Measurements from ENCODE around the gene MYO3B.

The MYO3B gene

DNA sequence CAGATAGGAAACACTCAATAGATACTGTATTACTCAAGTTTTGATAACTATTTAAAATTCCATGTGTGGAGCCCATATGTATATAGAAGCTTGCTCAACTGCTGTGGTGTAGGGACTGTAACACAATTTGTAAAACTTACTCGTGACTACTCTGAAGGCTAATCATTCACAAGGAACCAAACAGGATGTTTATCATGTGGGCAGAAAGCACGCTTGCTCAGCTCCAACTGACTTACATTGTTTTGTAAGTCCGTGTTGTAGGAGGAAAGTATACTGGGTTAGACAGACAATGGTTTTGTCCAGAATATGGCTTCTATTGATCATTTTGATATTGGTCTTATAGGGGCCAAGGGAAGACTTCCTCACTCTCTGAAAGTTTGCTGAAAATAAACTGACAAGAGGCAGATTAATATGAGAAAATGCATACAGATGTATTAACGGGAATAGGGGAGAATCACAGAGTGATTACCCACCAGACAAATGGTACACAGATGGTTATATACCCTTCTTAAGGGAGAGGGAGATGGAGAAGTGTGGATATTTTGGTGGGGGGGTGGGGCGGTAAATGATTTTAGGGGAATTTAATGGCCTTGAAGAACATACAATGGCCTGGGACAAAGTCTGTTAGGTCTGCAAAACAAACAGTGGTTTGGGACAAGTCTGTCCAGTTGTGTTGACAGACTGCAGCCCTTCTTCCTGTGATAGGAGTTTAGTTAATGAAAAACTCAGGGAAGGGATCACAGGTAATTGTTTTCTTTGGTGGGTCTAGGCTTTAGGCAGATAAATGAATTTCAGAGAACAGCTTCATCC lies 277.9 kb downstream of the MYO3B start:
- no peak overlapping the region for H3K27ac ChIP-seq (ENCODE audit: low read length)
- H3K27me3 ChIP-seq (ENCODE audit: insufficient read depth, low read length), result no peaks in the 10 kb centered on the region
- H3K9ac ChIP-seq (ENCODE audit: low read depth, low read length), result no peak overlapping the region
- H3K4me1 ChIP-seq (ENCODE audit: insufficient read depth, low read length), result no peaks in the 10 kb centered on the region
- peaks cover 13% of the 10 kb centered on the region for H3K9me3 ChIP-seq (ENCODE audit: insufficient read depth, low read depth, low read length)
- H3K4me3 ChIP-seq (ENCODE audit: low read length), result no peak overlapping the region
- no peaks in the 10 kb centered on the region; the same call in 1 of the 2 replicates for H3K36me3 ChIP-seq (ENCODE audit: insufficient read depth, low read depth, low read length)

- Histone ChIP-seq H3K27me3 (ENCODE audit: insufficient read depth, low read length) (no peaks in the 10 kb centered on the region), H3K9ac (ENCODE audit: low read depth, low read length) (no peak overlapping the region), H3K9me3 (ENCODE audit: insufficient read depth, low read depth, low read length) (peaks cover 3% of the 10 kb centered on the region), H3K27ac (ENCODE audit: low read length) (no peak overlapping the region), H3K4me1 (ENCODE audit: insufficient read depth, low read length) (no peaks in the 10 kb centered on the region), H3K4me3 (ENCODE audit: low read length) (no peak overlapping the region), H3K36me3 (ENCODE audit: insufficient read depth, low read depth, low read length) (no peaks in the 10 kb centered on the region)
Measured at GRCh38 chr2:170456914-170457313, 279.0 kb downstream of the MYO3B start.

DNA sequence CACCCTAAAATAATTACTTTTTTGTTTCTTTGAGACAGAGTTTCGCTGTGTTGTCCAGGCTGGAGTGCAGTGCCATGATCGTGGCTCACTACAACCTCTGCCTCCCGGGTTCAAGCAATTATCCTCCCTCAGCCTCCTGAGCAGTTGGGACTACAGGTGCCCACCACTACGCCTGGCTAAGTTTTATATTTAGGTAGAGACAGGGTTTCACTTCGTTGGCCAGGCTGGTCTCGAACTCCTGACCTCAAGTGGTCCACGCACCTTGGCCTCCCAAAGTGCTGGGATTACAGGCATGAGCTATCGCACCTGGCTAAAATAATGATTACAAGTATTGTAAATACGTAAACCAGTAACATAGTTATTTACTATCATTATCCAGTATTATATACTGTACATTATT lies 279.8 kb downstream of the MYO3B start:
- Histone ChIP-seq H3K36me3 (ENCODE audit: insufficient read depth, low read depth, low read length) (no peaks in the 10 kb centered on the region), H3K27ac (ENCODE audit: low read length) (no peak overlapping the region), H3K4me1 (ENCODE audit: insufficient read depth, low read length) (peaks cover 4% of the 10 kb centered on the region; the same call in 1 of the 2 replicates), H3K9me3 (ENCODE audit: insufficient read depth, low read depth, low read length) (no peaks in the 10 kb centered on the region; the same call in 1 of the 2 replicates), H3K9ac (ENCODE audit: low read depth, low read length) (no peak overlapping the region), H3K27me3 (ENCODE audit: insufficient read depth, low read length) (no peaks in the 10 kb centered on the region), H3K4me3 (ENCODE audit: low read length) (no peak overlapping the region)

DNA sequence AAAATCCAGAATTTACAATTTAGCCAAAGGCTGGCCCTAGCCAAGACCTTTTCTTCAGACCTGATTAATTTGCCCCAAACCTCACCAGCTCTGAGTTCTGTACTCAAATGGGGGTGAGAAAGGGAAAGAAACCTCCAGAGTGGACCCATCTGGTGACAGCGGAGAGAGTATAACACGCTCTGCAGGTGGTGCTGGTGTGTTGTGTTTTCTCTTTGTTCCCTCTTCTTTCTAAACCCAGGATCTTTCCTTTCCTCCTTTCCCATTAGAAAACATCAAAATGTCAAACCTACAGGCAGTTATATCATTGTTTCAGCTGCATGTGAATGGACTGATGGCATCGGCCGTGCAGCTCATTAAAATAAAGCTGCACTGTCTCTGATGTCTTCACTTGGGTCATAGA lies 283.9 kb downstream of the MYO3B start:
- Histone ChIP-seq H3K9ac (ENCODE audit: low read depth, low read length) (no peak overlapping the region), H3K27ac (ENCODE audit: low read length) (no peak overlapping the region), H3K9me3 (ENCODE audit: insufficient read depth, low read depth, low read length) (no peaks in the 10 kb centered on the region; the same call in 1 of the 2 replicates), H3K4me3 (ENCODE audit: low read length) (no peak overlapping the region), H3K36me3 (ENCODE audit: insufficient read depth, low read depth, low read length) (no peaks in the 10 kb centered on the region), H3K27me3 (ENCODE audit: insufficient read depth, low read length) (no peaks in the 10 kb centered on the region), H3K4me1 (ENCODE audit: insufficient read depth, low read length) (peaks cover 4% of the 10 kb centered on the region; the same call in 1 of the 2 replicates)

- Histone ChIP-seq H3K4me1 (ENCODE audit: insufficient read depth, low read length) (peaks cover 9% of the 10 kb centered on the region; the same call in 1 of the 2 replicates), H3K4me3 (ENCODE audit: low read length) (no peak overlapping the region), H3K27ac (ENCODE audit: low read length) (no peak overlapping the region), H3K9ac (ENCODE audit: low read depth, low read length) (no peak overlapping the region), H3K9me3 (ENCODE audit: insufficient read depth, low read depth, low read length) (no peaks in the 10 kb centered on the region; the same call in 1 of the 2 replicates), H3K27me3 (ENCODE audit: insufficient read depth, low read length) (no peaks in the 10 kb centered on the region), H3K36me3 (ENCODE audit: insufficient read depth, low read depth, low read length) (no peaks in the 10 kb centered on the region)
Measured at GRCh38 chr2:170462433-170463205, 284.7 kb downstream of the MYO3B start.

GRCh38 chr2:170463206-170463537 lies 285.2 kb downstream of the MYO3B start:
- Histone ChIP-seq H3K9me3 (ENCODE audit: insufficient read depth, low read depth, low read length) (no peaks in the 10 kb centered on the region; the same call in 1 of the 2 replicates), H3K27me3 (ENCODE audit: insufficient read depth, low read length) (no peaks in the 10 kb centered on the region), H3K4me1 (ENCODE audit: insufficient read depth, low read length) (peaks cover 14% of the 10 kb centered on the region; the same call in 1 of the 2 replicates), H3K27ac (ENCODE audit: low read length) (no peak overlapping the region), H3K36me3 (ENCODE audit: insufficient read depth, low read depth, low read length) (no peaks in the 10 kb centered on the region), H3K4me3 (ENCODE audit: low read length) (no peak overlapping the region), H3K9ac (ENCODE audit: low read depth, low read length) (no peak overlapping the region)

- Histone ChIP-seq H3K36me3 (ENCODE audit: insufficient read depth, low read depth, low read length) (no peaks in the 10 kb centered on the region), H3K9ac (ENCODE audit: low read depth, low read length) (no peak overlapping the region), H3K27ac (ENCODE audit: low read length) (no peak overlapping the region), H3K4me3 (ENCODE audit: low read length) (no peak overlapping the region), H3K4me1 (ENCODE audit: insufficient read depth, low read length) (peaks cover 14% of the 10 kb centered on the region; the same call in 1 of the 2 replicates), H3K9me3 (ENCODE audit: insufficient read depth, low read depth, low read length) (no peaks in the 10 kb centered on the region; the same call in 1 of the 2 replicates), H3K27me3 (ENCODE audit: insufficient read depth, low read length) (no peaks in the 10 kb centered on the region)
Measured at GRCh38 chr2:170464268-170464667, 286.3 kb downstream of the MYO3B start.

DNA sequence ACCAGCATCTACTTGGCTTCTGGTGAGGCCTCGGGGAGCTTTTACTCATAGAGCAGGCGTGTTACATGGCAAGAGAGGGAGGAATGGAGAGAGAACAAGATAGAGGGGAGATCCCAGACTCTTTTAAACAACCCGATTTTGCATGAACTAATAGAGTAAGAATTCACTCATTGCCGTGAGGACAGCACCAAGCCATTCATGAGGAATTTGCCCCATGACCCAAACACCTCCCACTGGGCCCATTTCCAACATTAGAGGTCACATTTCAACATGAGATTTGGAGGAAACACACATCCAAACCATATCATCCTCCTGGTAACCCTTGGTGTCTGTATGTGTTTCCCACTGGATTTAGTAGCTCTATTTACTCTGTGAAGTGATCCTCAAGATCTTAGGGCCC lies 287.3 kb downstream of the MYO3B start:
- H3K36me3 ChIP-seq (ENCODE audit: insufficient read depth, low read depth, low read length), result no peaks in the 10 kb centered on the region
- H3K27me3 ChIP-seq (ENCODE audit: insufficient read depth, low read length), result no peaks in the 10 kb centered on the region
- H3K4me3 ChIP-seq (ENCODE audit: low read length), result no peak overlapping the region
- no peak overlapping the region for H3K27ac ChIP-seq (ENCODE audit: low read length)
- H3K4me1 ChIP-seq (ENCODE audit: insufficient read depth, low read length), result peaks cover 14% of the 10 kb centered on the region; the same call in 1 of the 2 replicates
- no peaks in the 10 kb centered on the region for H3K9me3 ChIP-seq (ENCODE audit: insufficient read depth, low read depth, low read length)
- no peak overlapping the region for H3K9ac ChIP-seq (ENCODE audit: low read depth, low read length)

DNA sequence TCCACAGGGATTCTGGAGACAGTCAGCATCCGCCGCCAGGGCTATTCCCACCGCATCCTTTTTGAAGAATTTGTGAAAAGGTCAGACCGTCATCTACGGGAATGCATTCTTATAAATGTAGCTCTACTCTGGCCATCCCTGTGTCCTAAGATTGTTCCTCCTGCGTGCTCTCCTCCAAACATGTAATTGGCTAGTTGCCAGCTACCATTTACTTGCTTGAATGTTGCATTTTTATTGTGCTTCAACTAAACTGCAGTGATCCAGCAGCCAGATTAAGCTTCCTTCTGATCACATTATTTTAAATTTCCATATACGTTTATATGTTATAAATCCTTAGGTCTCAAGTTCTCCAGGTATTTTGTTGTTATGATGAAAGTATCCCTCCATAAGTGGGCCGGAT lies 288.7 kb downstream of the MYO3B start:
- Histone ChIP-seq H3K9me3 (ENCODE audit: insufficient read depth, low read depth, low read length) (no peaks in the 10 kb centered on the region), H3K27ac (ENCODE audit: low read length) (no peak overlapping the region), H3K9ac (ENCODE audit: low read depth, low read length) (no peak overlapping the region), H3K36me3 (ENCODE audit: insufficient read depth, low read depth, low read length) (no peaks in the 10 kb centered on the region), H3K4me3 (ENCODE audit: low read length) (no peak overlapping the region), H3K27me3 (ENCODE audit: insufficient read depth, low read length) (no peaks in the 10 kb centered on the region), H3K4me1 (ENCODE audit: insufficient read depth, low read length) (peaks cover 14% of the 10 kb centered on the region; the same call in 1 of the 2 replicates)

DNA sequence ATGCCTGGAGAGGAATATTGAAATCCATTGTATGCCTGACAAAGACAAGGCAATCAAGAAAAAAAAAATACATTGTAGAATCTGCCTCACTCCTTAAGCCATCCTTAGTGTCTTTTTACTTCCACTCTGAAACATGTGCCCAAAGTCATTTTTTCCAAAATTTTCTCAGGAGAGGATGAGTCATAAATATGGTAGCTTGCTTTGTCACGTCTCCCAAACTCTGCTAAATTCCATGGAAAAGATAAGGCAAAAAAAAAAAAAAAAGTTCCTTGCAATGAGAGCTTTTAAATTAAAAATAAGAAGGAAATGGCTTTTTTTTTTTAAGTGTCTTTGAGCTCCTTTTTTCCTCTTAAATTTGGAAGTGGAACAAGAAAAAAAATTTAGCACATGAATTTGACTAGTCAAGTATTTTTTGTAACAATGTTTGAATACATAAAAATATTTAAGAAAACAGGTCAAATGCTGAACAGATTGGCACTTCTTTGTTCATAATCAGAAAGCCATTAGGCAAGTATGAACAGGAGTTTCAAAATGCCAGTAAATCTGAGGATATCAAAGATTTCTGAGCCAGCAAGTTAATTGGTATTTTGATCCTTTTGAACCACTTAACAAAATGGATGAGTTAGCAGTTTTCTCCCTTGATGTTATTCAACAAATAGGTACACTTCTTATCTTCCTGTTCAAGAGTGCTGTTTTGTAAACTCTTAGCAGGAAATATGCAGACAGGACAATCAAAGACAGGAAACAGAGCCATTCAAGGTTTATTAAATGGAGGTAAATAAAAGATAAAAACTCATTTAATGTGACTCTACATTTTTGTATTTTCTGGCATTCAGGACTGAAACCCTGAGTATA lies 289.8 kb downstream of the MYO3B start:
- no peak overlapping the region for H3K9ac ChIP-seq (ENCODE audit: low read depth, low read length)
- peaks cover 9% of the 10 kb centered on the region; the same call in 1 of the 2 replicates for H3K4me1 ChIP-seq (ENCODE audit: insufficient read depth, low read length)
- no peak overlapping the region for H3K4me3 ChIP-seq (ENCODE audit: low read length)
- no peaks in the 10 kb centered on the region for H3K36me3 ChIP-seq (ENCODE audit: insufficient read depth, low read depth, low read length)
- H3K9me3 ChIP-seq (ENCODE audit: insufficient read depth, low read depth, low read length), result no peaks in the 10 kb centered on the region
- no peaks in the 10 kb centered on the region for H3K27me3 ChIP-seq (ENCODE audit: insufficient read depth, low read length)
- no peak overlapping the region for H3K27ac ChIP-seq (ENCODE audit: low read length)

DNA sequence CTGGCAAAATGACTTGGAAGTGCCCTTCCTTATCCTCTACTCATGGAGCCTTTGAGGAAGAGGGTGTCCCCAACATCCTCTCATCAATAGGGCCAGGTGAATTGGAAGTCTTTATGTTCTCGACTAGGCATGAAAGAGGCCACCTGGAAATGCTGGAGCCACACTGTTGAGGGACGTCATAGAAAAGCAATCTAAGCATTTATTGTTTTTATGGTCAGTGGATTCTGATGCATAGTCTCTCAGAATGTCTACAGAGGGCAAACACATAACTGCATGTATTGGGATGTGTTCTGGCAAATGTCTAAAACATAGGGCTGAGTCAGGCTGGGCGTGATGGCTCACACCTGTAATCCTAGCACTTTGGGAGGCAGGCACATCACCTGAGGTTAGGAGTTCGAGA lies 290.6 kb downstream of the MYO3B start:
- H3K27ac ChIP-seq (ENCODE audit: low read length), result no peak overlapping the region
- H3K4me3 ChIP-seq (ENCODE audit: low read length), result no peak overlapping the region
- no peaks in the 10 kb centered on the region for H3K36me3 ChIP-seq (ENCODE audit: insufficient read depth, low read depth, low read length)
- H3K9me3 ChIP-seq (ENCODE audit: insufficient read depth, low read depth, low read length), result no peaks in the 10 kb centered on the region
- H3K4me1 ChIP-seq (ENCODE audit: insufficient read depth, low read length), result peaks cover 9% of the 10 kb centered on the region; the same call in 1 of the 2 replicates
- H3K9ac ChIP-seq (ENCODE audit: low read depth, low read length), result no peak overlapping the region
- no peaks in the 10 kb centered on the region for H3K27me3 ChIP-seq (ENCODE audit: insufficient read depth, low read length)
